H9 (cell line): ENCODE data around the gene KRT79. TPM values are rescaled to one million over a fixed set of nuclear protein-coding genes. Genes with fewer than 3 reads are reported as not detected.
A peak's percentile ranks its signal among the peaks of the same experiment; 100 is the strongest.

Experiments used
- DNase-seq: peaks from one replicate; pipeline ENCODE4 v3.0.0-alpha.2; 2017
- H2AFZ ChIP-seq: one replicate; pipeline ENCODE4 v1.6.1; 2013; ENCODE audit warnings: mild to moderate bottlenecking, low read length, control low read depth, moderate library complexity
- H2AK5ac ChIP-seq: 2 replicates; pipeline ENCODE4 v1.6.1; 2013; ENCODE audit warnings: low read length, control low read depth, mixed read lengths; ENCODE audit not compliant: insufficient read length
- H2BK120ac ChIP-seq: one replicate; pipeline ENCODE4 v1.6.1; 2013; ENCODE audit warnings: low read depth, mild to moderate bottlenecking, low read length, control low read depth, inconsistent platforms; ENCODE audit not compliant: poor library complexity, severe bottlenecking
- H2BK12ac ChIP-seq: 2 replicates; pipeline ENCODE4 v1.6.1; 2013; ENCODE audit warnings: low read length, control low read depth, mixed read lengths, low read depth; ENCODE audit not compliant: insufficient read length
- H2BK15ac ChIP-seq: 2 replicates; pipeline ENCODE4 v1.6.1; 2013; ENCODE audit warnings: low read depth, low read length, control low read depth
- H2BK20ac ChIP-seq: one replicate; pipeline ENCODE4 v1.6.1; 2013; ENCODE audit warnings: low read depth, mild to moderate bottlenecking, low read length, control low read depth, inconsistent platforms; ENCODE audit not compliant: poor library complexity, severe bottlenecking
- H2BK5ac ChIP-seq: 2 replicates; pipeline ENCODE4 v1.6.1; 2013; ENCODE audit warnings: low read length, control low read depth, mixed read lengths; ENCODE audit not compliant: insufficient read length
- H3K14ac ChIP-seq: 2 replicates; pipeline ENCODE4 v1.6.1; 2013; ENCODE audit warnings: low read length, control low read depth; ENCODE audit not compliant: insufficient read depth
- H3K18ac ChIP-seq: 2 replicates; pipeline ENCODE4 v1.6.1; 2013; ENCODE audit warnings: low read depth, mild to moderate bottlenecking, mixed read lengths, low read length, control low read depth; ENCODE audit not compliant: insufficient read length
- H3K23ac ChIP-seq: 2 replicates; pipeline ENCODE4 v1.6.1; 2013; ENCODE audit warnings: low read length, control low read depth, mixed read lengths, low read depth; ENCODE audit not compliant: insufficient read length
- H3K23me2 ChIP-seq: 2 replicates; pipeline ENCODE4 v1.6.1; 2013; ENCODE audit warnings: low read depth, mild to moderate bottlenecking, mixed read lengths, low read length, control low read depth; ENCODE audit not compliant: insufficient read length, poor library complexity, severe bottlenecking
- H3K27ac ChIP-seq: 2 replicates; pipeline ENCODE4 v1.5.1; 2013; ENCODE audit warnings: low read length, control low read depth, mixed read lengths, low read depth; ENCODE audit not compliant: insufficient read length
- H3K27me3 ChIP-seq: 2 replicates; pipeline ENCODE4 v1.6.1; 2013; ENCODE audit warnings: low read length, control low read depth, inconsistent platforms; ENCODE audit not compliant: insufficient read depth
- H3K4ac ChIP-seq: 2 replicates; pipeline ENCODE4 v1.6.1; 2013; ENCODE audit warnings: low read depth, mild to moderate bottlenecking, control low read depth, inconsistent platforms, low read length, moderate library complexity
- H3K4me1 ChIP-seq: 2 replicates; pipeline ENCODE4 v1.6.1; 2013; ENCODE audit warnings: low read length, control low read depth, inconsistent platforms; ENCODE audit not compliant: insufficient read depth
- H3K4me2 ChIP-seq: 2 replicates; pipeline ENCODE4 v1.6.1; 2013; ENCODE audit warnings: low read length, control low read depth, mixed read lengths; ENCODE audit not compliant: insufficient read length, insufficient read depth
- H3K56ac ChIP-seq: 2 replicates; pipeline ENCODE4 v1.6.1; 2013; ENCODE audit warnings: low read depth, mild to moderate bottlenecking, mixed read lengths, low read length, control low read depth; ENCODE audit not compliant: insufficient read length
- H3K79me1 ChIP-seq: 2 replicates; pipeline ENCODE4 v1.6.1; 2013; ENCODE audit warnings: low read depth, mild to moderate bottlenecking, moderate library complexity, low read length, control low read depth, inconsistent platforms; ENCODE audit not compliant: insufficient read depth, poor library complexity, severe bottlenecking
- H3K79me2 ChIP-seq: 2 replicates; pipeline ENCODE4 v1.6.1; 2013; ENCODE audit warnings: low read length, control low read depth, inconsistent platforms; ENCODE audit not compliant: insufficient read depth
- H3K9ac ChIP-seq: 2 replicates; pipeline ENCODE4 v1.6.1; 2013; ENCODE audit warnings: low read length, control low read depth, mixed read lengths; ENCODE audit not compliant: insufficient read length; ENCODE audit errors: extremely low read depth
- H3K9me3 ChIP-seq: one replicate; pipeline ENCODE4 v1.6.1; 2013; ENCODE audit warnings: low read depth, low read length, inconsistent platforms; ENCODE audit not compliant: control insufficient read depth
- H3T11ph ChIP-seq: one replicate; pipeline ENCODE4 v1.6.1; 2013; ENCODE audit warnings: mild to moderate bottlenecking, low read length, control low read depth, inconsistent platforms
- H4K20me1 ChIP-seq: one replicate; pipeline ENCODE4 v1.6.1; 2013; ENCODE audit not compliant: control insufficient read depth, insufficient read length, insufficient read depth
- H4K5ac ChIP-seq: 2 replicates; pipeline ENCODE4 v1.6.1; 2013; ENCODE audit warnings: low read depth, mild to moderate bottlenecking, mixed read lengths, low read length, control low read depth; ENCODE audit not compliant: insufficient read length
- H4K8ac ChIP-seq: replicated peaks from 2 replicates; pipeline ENCODE4 v1.6.1; 2013; ENCODE audit warnings: low read length, control low read depth, mixed read lengths, low read depth; ENCODE audit not compliant: insufficient read length
- H4K91ac ChIP-seq: 2 replicates; pipeline ENCODE4 v1.6.1; 2013; ENCODE audit warnings: low read depth, mild to moderate bottlenecking, moderate library complexity, mixed read lengths, low read length, control low read depth; ENCODE audit not compliant: insufficient read length
- H3K27ac Mint-ChIP-seq, 3 experiments: 2 replicates in 2 of 3; 3 replicates in 1 of 3; pipeline ENCODE4 v1.8.0; 2020 to 2021; ENCODE audit warnings: mixed read lengths in 3 of 3, mild to moderate bottlenecking in 1 of 3, moderate library complexity in 1 of 3
- H3K27me3 Mint-ChIP-seq: 2 replicates; pipeline ENCODE4 v1.8.0; 2021; ENCODE audit warnings: low read depth, mild to moderate bottlenecking, moderate library complexity, mixed read lengths
- H3K36me3 Mint-ChIP-seq, 3 experiments: 2 replicates in 2 of 3; 3 replicates in 1 of 3; pipeline ENCODE4 v1.8.0; 2020 to 2021; ENCODE audit warnings: low read depth in 3 of 3, mixed read lengths in 3 of 3; ENCODE audit not compliant: insufficient read depth in 1 of 3
- H3K4me1 Mint-ChIP-seq, 2 experiments: 2 replicates each; pipeline ENCODE4 v1.8.0; 2020; ENCODE audit warnings: mixed read lengths in 2 of 2
- H3K4me3 Mint-ChIP-seq, 2 experiments: 2 replicates in 1 of 2; 3 replicates in 1 of 2; pipeline ENCODE4 v1.8.0; 2020 to 2021; ENCODE audit warnings: mild to moderate bottlenecking in 2 of 2, mixed read lengths in 2 of 2, moderate library complexity in 1 of 2
- H3K9me3 Mint-ChIP-seq, 2 experiments: 2 replicates in 1 of 2; 3 replicates in 1 of 2; pipeline ENCODE4 v1.8.0; 2020; ENCODE audit warnings: mild to moderate bottlenecking in 2 of 2, mixed read lengths in 2 of 2, moderate library complexity in 1 of 2
- WGBS: extraction: QIAGEN DNeasy Blood & Tissue Kit; methylation state at CpG from one replicate; pipeline ENCODE4 v1.1.7; 2013; ENCODE audit warnings: missing lambda C conversion rate, low lambda C conversion rate, mixed read lengths; ENCODE audit not compliant: insufficient read length; ENCODE audit errors: extremely low coverage; 5-methylcytosine and 5-hydroxymethylcytosine counted together
- total RNA-seq: library from RNA; stranded (reverse); gene quantifications from 2 replicates; pipeline ENCODE4 v1.2.1, GENCODE V29; 2021
- TF ChIP-seq, protein P1 (sequence below): fragments of 200-600 bp; sonication (generic); conservative IDR thresholded peaks from 3 replicates; pipeline ENCODE4 v1.8.0; 2021; ENCODE audit warnings: antibody characterized with exemption, mild to moderate bottlenecking

Gene KRT79
- total RNA-seq, 1 experiment from 2014 or later = not detected

DNA sequence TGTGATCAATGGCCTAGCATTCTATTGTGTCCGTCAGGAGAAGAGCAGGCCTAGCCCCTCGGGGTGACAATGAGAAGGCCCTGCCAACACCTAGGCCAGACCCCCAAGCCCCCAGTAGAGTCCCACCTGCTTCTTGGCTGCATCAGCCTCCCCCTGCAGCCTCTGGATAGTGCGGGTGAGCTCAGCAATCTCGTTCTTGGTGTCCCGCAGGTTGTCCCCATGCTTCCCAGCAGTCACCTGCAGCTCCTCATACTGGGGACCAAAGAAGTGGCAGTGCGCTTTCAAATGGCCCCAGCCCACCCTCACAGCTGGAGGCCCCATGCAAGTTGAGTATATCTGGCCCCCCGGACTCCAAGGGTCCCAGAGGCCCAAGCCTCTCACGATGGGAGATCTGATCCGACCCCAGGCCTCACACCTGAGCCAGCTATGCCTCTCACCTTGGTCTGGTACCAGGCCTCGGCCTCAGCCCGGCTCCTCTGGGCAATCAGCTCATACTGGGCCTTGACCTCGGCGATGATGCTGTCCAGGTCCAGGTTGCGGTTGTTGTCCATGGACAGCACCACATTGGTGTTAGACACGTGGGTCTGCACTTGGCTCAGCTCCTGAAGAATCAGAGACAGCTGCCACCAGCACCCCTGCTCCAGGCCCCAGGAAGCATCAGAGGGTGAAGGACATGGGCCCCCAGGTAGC is 10.2 kb downstream of the KRT79 start:
- no peak overlapping the region for H2BK15ac ChIP-seq
- peaks cover 7% of the 10 kb centered on the region in 2 experiments; a peak in 3 of 4 replicates for H3K4me1 Mint-ChIP-seq
- no peak overlapping the region for H2BK12ac ChIP-seq
- no peak overlapping the region for H3K56ac ChIP-seq
- H4K5ac ChIP-seq = no peak overlapping the region
- H3K9ac ChIP-seq = no peak overlapping the region
- H3K27ac Mint-ChIP-seq = peak overlapping the region in 1 of 3 experiments; percentile 40; a peak in 1 of 7 replicates
- H2AK5ac ChIP-seq = no peak overlapping the region
- no peak for DNase-seq
- H3K27me3 Mint-ChIP-seq = no peaks in the 10 kb centered on the region; the same call in 1 of the 2 replicates
- no peaks in the 10 kb centered on the region; a peak in 1 of 7 replicates for H3K36me3 Mint-ChIP-seq
- no peak overlapping the region for H3K23ac ChIP-seq
- no peak overlapping the region for H2BK5ac ChIP-seq
- no peaks in the 10 kb centered on the region for H3K27me3 ChIP-seq
- H4K20me1 ChIP-seq = no peaks in the 10 kb centered on the region
- H3K4ac ChIP-seq = no peak overlapping the region
- TF ChIP-seq, protein P1, sequence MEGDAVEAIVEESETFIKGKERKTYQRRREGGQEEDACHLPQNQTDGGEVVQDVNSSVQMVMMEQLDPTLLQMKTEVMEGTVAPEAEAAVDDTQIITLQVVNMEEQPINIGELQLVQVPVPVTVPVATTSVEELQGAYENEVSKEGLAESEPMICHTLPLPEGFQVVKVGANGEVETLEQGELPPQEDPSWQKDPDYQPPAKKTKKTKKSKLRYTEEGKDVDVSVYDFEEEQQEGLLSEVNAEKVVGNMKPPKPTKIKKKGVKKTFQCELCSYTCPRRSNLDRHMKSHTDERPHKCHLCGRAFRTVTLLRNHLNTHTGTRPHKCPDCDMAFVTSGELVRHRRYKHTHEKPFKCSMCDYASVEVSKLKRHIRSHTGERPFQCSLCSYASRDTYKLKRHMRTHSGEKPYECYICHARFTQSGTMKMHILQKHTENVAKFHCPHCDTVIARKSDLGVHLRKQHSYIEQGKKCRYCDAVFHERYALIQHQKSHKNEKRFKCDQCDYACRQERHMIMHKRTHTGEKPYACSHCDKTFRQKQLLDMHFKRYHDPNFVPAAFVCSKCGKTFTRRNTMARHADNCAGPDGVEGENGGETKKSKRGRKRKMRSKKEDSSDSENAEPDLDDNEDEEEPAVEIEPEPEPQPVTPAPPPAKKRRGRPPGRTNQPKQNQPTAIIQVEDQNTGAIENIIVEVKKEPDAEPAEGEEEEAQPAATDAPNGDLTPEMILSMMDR = no peak
- H3K9me3 Mint-ChIP-seq = no peaks in the 10 kb centered on the region
- H2AFZ ChIP-seq = no peak overlapping the region
- peak overlapping the region; percentile 52 for H4K91ac ChIP-seq
- no peak overlapping the region for H3K4me2 ChIP-seq
- H4K8ac ChIP-seq = no peak overlapping the region
- no peak overlapping the region for H3K27ac ChIP-seq
- H3K18ac ChIP-seq = no peak overlapping the region
- H3T11ph ChIP-seq = no peak overlapping the region
- H3K23me2 ChIP-seq = no peaks in the 10 kb centered on the region
- H2BK120ac ChIP-seq = no peak overlapping the region
- H3K4me1 ChIP-seq = peaks cover 5% of the 10 kb centered on the region; the same call in 1 of the 2 replicates
- H2BK20ac ChIP-seq = no peak overlapping the region
- WGBS = no CpG with 5 or more reads among the region's 15 CpGs
- H3K14ac ChIP-seq = no peak overlapping the region; the same call in 1 of the 2 replicates
- no peaks in the 10 kb centered on the region for H3K79me2 ChIP-seq
- H3K9me3 ChIP-seq = no peaks in the 10 kb centered on the region
- H3K4me3 Mint-ChIP-seq = no peak overlapping the region; a peak in 1 of 5 replicates
- no peaks in the 10 kb centered on the region for H3K79me1 ChIP-seq
